ENCODE data around the gene MAP1B. TPM values are rescaled to one million over a fixed set of nuclear protein-coding genes. Genes with fewer than 3 reads are reported as not detected.

The MAP1B gene
- polyA plus RNA-seq, 2 of the 4 experiments (the other 2 are of a cell fraction), result 40.2 to 73.0 TPM

- no peak for ATAC-seq
- H3K4me2 ChIP-seq, result no peak overlapping the region
- POLR2A ChIA-PET, result no interaction called here
Measured at GRCh38 chr5:72145348-72145747, 38.1 kb downstream of the MAP1B start.

GRCh38 chr5:72146056-72146455 is 38.8 kb downstream of the MAP1B start:
- POLR2A ChIA-PET, result no interaction called here
- Histone ChIP-seq H3K27ac (no peak overlapping the region), H3K4me3 (no peak overlapping the region), H3K4me1 (peaks cover 52% of the 10 kb centered on the region), H3K4me2 (no peak overlapping the region), H3K9me3 (no peaks in the 10 kb centered on the region)
- 96% methylated on average over 3 of the region's 3 CpGs for WGBS (ENCODE audit: missing lambda C conversion rate)
- FAIRE-seq (no peak), ATAC-seq (no peak), DNase-seq (ENCODE audit: low read depth in 1 of 2, low spot score in 1 of 2) (no peak)
- CTCF ChIA-PET, result no interaction called here
- no peak for TF ChIP-seq HOXB13 (CRISPR knock-in tag; IDR thresholded peaks at IDR 0.05; ENCODE audit: low read depth)
- TF ChIP-seq HMGXB4 (CRISPR knock-in tag; IDR thresholded peaks at IDR 0.05; ENCODE audit: borderline replicate concordance), result no peak
- no peak for TF ChIP-seq E2F6 (IDR thresholded peaks at IDR 0.05; ENCODE audit: borderline replicate concordance, low read depth)
- TF ChIP-seq CHD4 (IDR thresholded peaks at IDR 0.05; ENCODE audit: borderline replicate concordance), result no peak
- TF ChIP-seq ZSCAN20 (CRISPR knock-in tag; IDR thresholded peaks at IDR 0.05), result no peak
- TF ChIP-seq EHF (CRISPR knock-in tag; IDR thresholded peaks at IDR 0.05), result no peak
- no peak for TF ChIP-seq KDM5A (IDR thresholded peaks at IDR 0.05)
- no peak for TF ChIP-seq FOSL2 (IDR thresholded peaks at IDR 0.05)
- TF ChIP-seq FOSL2 (CRISPR knock-in tag; IDR thresholded peaks at IDR 0.05), result no peak
- no peak for TF ChIP-seq USF2 (IDR thresholded peaks at IDR 0.05)
- no peak for TF ChIP-seq ESRRA (IDR thresholded peaks at IDR 0.05; ENCODE audit: borderline replicate concordance, low read length)
- TF ChIP-seq TP53 (CRISPR knock-in tag; IDR thresholded peaks at IDR 0.05), result no peak
- TF ChIP-seq ZFP36 (IDR thresholded peaks at IDR 0.05; ENCODE audit: borderline replicate concordance, partially characterized antibody), result no peak
- TF ChIP-seq SREBF2 (IDR thresholded peaks at IDR 0.05), result no peak
- TF ChIP-seq BCL3 (IDR thresholded peaks at IDR 0.05), result no peak
- no peak for TF ChIP-seq REST (IDR thresholded peaks at IDR 0.05)
- TF ChIP-seq ZC3H11A (IDR thresholded peaks at IDR 0.05), result no peak
- TF ChIP-seq JUN (IDR thresholded peaks at IDR 0.05), result no peak
- no peak for TF ChIP-seq POLR2A (IDR thresholded peaks at IDR 0.05; ENCODE audit: low read length)
- no peak for TF ChIP-seq NFE2L2 (conservative IDR thresholded peaks at IDR 0.05; ENCODE audit: low read length)

More at GRCh38 chr5:72145348-72145747, 38.1 kb downstream of the MAP1B start:
- DNase-seq (ENCODE audit: low read depth in 1 of 2, low spot score in 1 of 2) (no peak), FAIRE-seq (no peak)
- Histone ChIP-seq H3K27ac (no peak overlapping the region), H3K9me3 (no peaks in the 10 kb centered on the region), H3K4me3 (no peak overlapping the region), H3K4me1 (peaks cover 52% of the 10 kb centered on the region)
- WGBS (ENCODE audit: missing lambda C conversion rate), result 90% methylated on average over 1 of the region's 1 CpG
- CTCF ChIA-PET, result interaction anchor here (1.4 kb wide), 1 partner anchor 62 kb away, joined by 3 read pairs; no protein-coding TSS in a partner anchor
- TF ChIP-seq MAFK (IDR thresholded peaks at IDR 0.05; ENCODE audit: partially characterized antibody) (peak; percentile 63), SREBF2 (IDR thresholded peaks at IDR 0.05) (no peak), JUN (IDR thresholded peaks at IDR 0.05) (no peak), BCL3 (IDR thresholded peaks at IDR 0.05) (no peak), CEBPB (IDR thresholded peaks at IDR 0.05) (peak in 1 of 2 experiments; percentile 33; a peak in 2 of 4 replicates)
